LNCaP clone FGC (cell line): ENCODE results near the gene MOB3B.

ENCODE experiments used
- DNase-seq: peaks from one replicate; pipeline ENCODE4 v3.0.0-alpha.2; 2011; ENCODE audit warnings: low read depth
- H3K4me3 ChIP-seq: 2 replicates; pipeline ENCODE4 v1.5.1; 2011; ENCODE audit warnings: mild to moderate bottlenecking, low read depth, low read length, control low read depth
- CTCF ChIP-seq: IDR thresholded peaks from 2 replicates; pipeline ENCODE4 v1.5.1; 2012; ENCODE audit warnings: mild to moderate bottlenecking; ENCODE audit not compliant: control insufficient read depth, insufficient read depth; ENCODE audit errors: extremely low read depth

MOB3B gene

DNA sequence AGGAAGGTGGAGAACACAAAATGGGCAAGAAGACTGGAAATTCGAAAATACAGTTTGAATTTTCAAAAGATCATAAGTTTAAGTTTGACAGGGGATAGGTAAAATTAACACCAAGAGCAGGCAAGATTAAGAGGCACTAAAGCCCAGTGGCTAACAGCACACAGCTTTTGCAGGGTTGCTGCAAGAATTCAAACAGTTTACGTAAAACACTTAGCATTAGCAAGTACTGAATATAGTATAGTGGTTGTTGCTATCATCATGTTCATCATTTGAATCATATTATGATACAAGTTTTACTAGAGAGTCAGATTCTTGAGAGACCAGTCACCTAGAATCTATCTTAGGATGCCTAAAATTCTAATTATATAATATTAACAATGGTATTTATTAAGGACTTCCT is 66.8 kb downstream of the MOB3B start:
- no peak for TF ChIP-seq CTCF
- H3K4me3 ChIP-seq: no peak overlapping the region
- no peak for DNase-seq

DNA sequence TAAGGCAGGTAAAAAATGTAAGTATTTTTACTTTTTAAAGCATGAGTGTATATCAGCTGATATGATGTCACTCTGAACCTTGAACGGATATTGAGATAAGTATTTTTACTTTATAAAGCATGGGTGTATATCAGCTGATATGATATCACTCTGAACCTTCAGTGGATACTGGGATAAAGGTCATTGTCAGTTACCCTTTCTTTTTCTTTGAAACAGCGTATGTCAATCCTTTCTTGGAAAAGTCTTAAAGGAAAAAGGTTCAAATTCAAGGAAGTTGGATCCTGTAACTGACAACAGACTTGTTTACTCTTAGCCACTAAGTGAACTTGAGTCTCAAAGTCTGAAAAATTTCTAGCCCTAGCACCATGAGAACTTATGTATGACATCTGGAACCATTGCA is 67.2 kb downstream of the MOB3B start:
- TF ChIP-seq CTCF: no peak
- no peak for DNase-seq

GRCh38 chr9:27460226-27461023 is 69.2 kb downstream of the MOB3B start:
- H3K4me3 ChIP-seq: no peak overlapping the region
- TF ChIP-seq CTCF: no peak
- DNase-seq: no peak

More for the DNA sequence above, 67.2 kb downstream of the MOB3B start:
- no peak overlapping the region for H3K4me3 ChIP-seq

DNA sequence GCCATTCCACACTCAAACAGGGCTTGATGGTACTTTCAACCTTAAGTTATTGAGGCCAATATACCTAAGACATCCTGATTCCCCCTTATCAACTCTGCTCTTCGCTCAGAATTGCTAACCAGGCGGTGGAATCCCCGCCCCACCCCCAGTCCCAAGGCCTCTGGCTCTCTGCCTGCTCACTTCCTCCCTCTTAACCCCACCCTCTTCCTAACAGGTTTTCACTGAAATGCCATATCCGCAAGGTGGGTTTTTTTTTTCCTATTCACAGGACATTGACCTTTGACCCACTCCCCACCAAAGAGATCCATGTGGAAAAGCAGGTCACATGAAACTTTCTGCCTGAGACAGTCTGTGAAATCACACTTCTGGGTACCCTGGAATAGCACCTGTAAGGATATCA is 72.2 kb downstream of the MOB3B start:
- no peak overlapping the region for H3K4me3 ChIP-seq
- TF ChIP-seq CTCF: no peak
- no peak for DNase-seq

DNA sequence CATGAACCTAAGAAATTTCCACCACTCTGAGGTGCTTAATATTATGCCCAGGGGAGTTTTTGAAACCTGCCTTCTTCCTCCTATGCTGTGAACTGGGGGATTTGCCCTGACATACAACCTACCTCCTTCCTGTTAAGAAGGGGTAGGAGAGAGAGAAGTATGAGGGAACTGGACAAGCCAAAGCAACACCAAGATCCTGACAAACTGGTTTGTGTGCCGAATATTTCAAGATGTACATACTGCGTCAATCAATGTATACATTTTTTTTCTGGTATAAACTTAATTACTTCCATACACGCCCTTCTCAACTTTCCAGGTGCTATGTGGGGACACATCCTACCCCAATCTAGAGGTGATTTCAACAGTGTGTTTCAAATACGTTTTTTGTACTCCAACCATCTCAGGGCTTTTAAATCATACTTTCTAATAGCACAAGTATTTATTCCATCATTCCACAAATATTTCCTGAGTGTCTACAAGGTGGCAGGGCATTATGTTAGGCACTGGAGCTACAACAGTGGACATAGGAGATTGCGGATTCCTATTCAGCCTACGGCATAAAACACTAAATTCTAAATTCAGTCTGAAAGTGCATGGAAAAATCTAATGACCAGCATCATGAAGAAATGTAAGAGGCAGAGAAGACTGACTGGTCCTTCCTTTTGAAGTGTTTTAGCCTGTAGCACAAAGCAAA is 75.6 kb downstream of the MOB3B start:
- no peak for TF ChIP-seq CTCF
- H3K4me3 ChIP-seq: no peak overlapping the region
- no peak for DNase-seq

GRCh38 chr9:27451207-27451797 is 78.3 kb downstream of the MOB3B start:
- H3K4me3 ChIP-seq: no peak overlapping the region
- DNase-seq: no peak
- no peak for TF ChIP-seq CTCF
